H1 (cell line): Measurements from ENCODE around the gene BBS2. TPM values are rescaled to one million over a fixed set of nuclear protein-coding genes. Genes with fewer than 3 reads are reported as not detected.

Experiments
- CTCF ChIA-PET: fragments of 300-600 bp; sonication (Branson Sonifier 250); formaldehyde crosslinking; loops from one replicate; lab custom pipeline; 2021; ENCODE audit not compliant: partially characterized antibody; lab: Charles Lee
- POLR2A ChIA-PET: fragments of 300-600 bp; sonication (Branson Sonifier 250); formaldehyde crosslinking; loops from one replicate; lab custom pipeline; 2021; ENCODE audit warnings: inconsistent platforms; ENCODE audit not compliant: partially characterized antibody; lab: Charles Lee
- DNase-seq, 2 experiments: peaks; one replicate each; pipeline versions ENCODE4 v3.0.0 to v3.0.0-alpha.2; 2010 to 2022; ENCODE audit warnings: low spot score in 2 of 2, low read depth in 1 of 2, mixed read lengths in 1 of 2
- FAIRE-seq: peaks from 2 replicates; lab custom pipeline; 2011; peaks lifted over from hg19 to GRCh38; lab: Jason Lieb, UNC
- H2AFZ ChIP-seq: 2 replicates; pipeline ENCODE4 v1.8.1; 2012; ENCODE audit warnings: low read length, inconsistent platforms
- H2AK5ac ChIP-seq: 2 replicates; pipeline ENCODE4 v1.6.1; 2013; ENCODE audit warnings: low read depth, low read length
- H2BK120ac ChIP-seq: replicated peaks from 2 replicates; pipeline ENCODE3; 2013; ENCODE audit warnings: low read depth, low read length, inconsistent platforms
- H2BK12ac ChIP-seq: 2 replicates; pipeline ENCODE4 v1.6.1; 2013; ENCODE audit warnings: low read depth, low read length
- H2BK15ac ChIP-seq: 2 replicates; pipeline ENCODE4 v1.6.1; 2013; ENCODE audit warnings: low read length
- H2BK20ac ChIP-seq: 2 replicates; pipeline ENCODE4 v1.6.1; 2013; ENCODE audit warnings: low read length
- H2BK5ac ChIP-seq: 2 replicates; pipeline ENCODE4 v1.6.1; 2013; ENCODE audit warnings: low read depth, low read length
- H3K14ac ChIP-seq: 2 replicates; pipeline ENCODE4 v1.6.1; 2013; ENCODE audit warnings: inconsistent platforms; ENCODE audit not compliant: insufficient read length
- H3K18ac ChIP-seq: 2 replicates; pipeline ENCODE4 v1.6.1; 2013; ENCODE audit warnings: low read length; ENCODE audit errors: extremely low read depth
- H3K23ac ChIP-seq: 2 replicates; pipeline ENCODE4 v1.6.1; 2013; ENCODE audit warnings: inconsistent platforms; ENCODE audit not compliant: insufficient read length
- H3K23me2 ChIP-seq: 2 replicates; pipeline ENCODE4 v1.6.1; 2013; ENCODE audit warnings: low read depth, low read length
- H3K27ac ChIP-seq: 2 replicates; pipeline ENCODE4 v1.6.1; 2011; ENCODE audit warnings: low read depth, low read length, inconsistent platforms
- H3K27me3 ChIP-seq, 4 experiments: replicated peaks in 1 of 4; 1 replicate in 1 of 4; 2 replicates in 3 of 4; pipeline versions ENCODE4 v1.6.1 to v1.8.1; 2011 to 2013; ENCODE audit warnings: low read length in 3 of 4, mild to moderate bottlenecking in 3 of 4, inconsistent platforms in 2 of 4, mixed read lengths in 2 of 4, moderate library complexity in 1 of 4; ENCODE audit not compliant: control insufficient read depth in 3 of 4, insufficient read depth in 3 of 4; ENCODE audit errors: extremely low read depth in 1 of 4
- H3K36me3 ChIP-seq, 4 experiments: 2 replicates each; pipeline versions ENCODE4 v1.6.1 to v1.8.1; 2011 to 2013; ENCODE audit warnings: mild to moderate bottlenecking in 4 of 4, low read length in 3 of 4, moderate library complexity in 2 of 4, control low read depth in 1 of 4, inconsistent platforms in 1 of 4; ENCODE audit not compliant: insufficient read depth in 4 of 4, control insufficient read depth in 2 of 4
- H3K4ac ChIP-seq: replicated peaks from 2 replicates; pipeline ENCODE3; 2013; ENCODE audit warnings: low read length, low read depth, mixed read lengths, inconsistent platforms; ENCODE audit not compliant: insufficient read length
- H3K4me1 ChIP-seq, 4 experiments: replicated peaks in 1 of 4; 1 replicate in 1 of 4; 2 replicates in 3 of 4; pipeline versions ENCODE4 v1.6.1 to v1.8.1; 2011 to 2013; ENCODE audit warnings: low read length in 3 of 4, inconsistent platforms in 2 of 4, mixed read lengths in 1 of 4; ENCODE audit not compliant: insufficient read depth in 4 of 4, control insufficient read depth in 3 of 4
- H3K4me2 ChIP-seq, 2 experiments: 2 replicates each; pipeline versions ENCODE4 v1.6.1 to v1.8.1; 2011 to 2013; ENCODE audit warnings: low read depth in 2 of 2, low read length in 2 of 2, control low read depth in 1 of 2, inconsistent platforms in 1 of 2, mild to moderate bottlenecking in 1 of 2; ENCODE audit not compliant: insufficient read depth in 1 of 2
- H3K4me3 ChIP-seq, 4 experiments: fragments of 200-600, 300-600 bp in 1 of 4; sonication (generic), shearing (Covaris generic), sonication (Bioruptor Twin) in 1 of 4; 2 replicates each; pipeline versions ENCODE4 v1.5.1 to v1.8.1; 2011 to 2016; ENCODE audit warnings: low read length in 4 of 4, low read depth in 3 of 4, control low read depth in 2 of 4, inconsistent platforms in 2 of 4, mild to moderate bottlenecking in 2 of 4, mixed read lengths in 1 of 4, moderate library complexity in 1 of 4; ENCODE audit not compliant: insufficient read depth in 2 of 4; ENCODE audit errors: extremely low read depth in 1 of 4
- H3K56ac ChIP-seq: replicated peaks from 2 replicates; pipeline ENCODE3; 2013; ENCODE audit warnings: low read depth, mild to moderate bottlenecking, mixed read lengths, low read length, inconsistent platforms; ENCODE audit not compliant: insufficient read length
- H3K79me1 ChIP-seq: 2 replicates; pipeline ENCODE4 v1.6.1; 2013; ENCODE audit warnings: low read depth, low read length, control low read depth
- H3K79me2 ChIP-seq, 2 experiments: 2 replicates each; pipeline versions ENCODE4 v1.6.1 to v1.8.1; 2012 to 2013; ENCODE audit warnings: low read length in 2 of 2, mild to moderate bottlenecking in 2 of 2, inconsistent platforms in 1 of 2; ENCODE audit not compliant: insufficient read depth in 2 of 2, control insufficient read depth in 1 of 2
- H3K9ac ChIP-seq, 4 experiments: replicated peaks in 1 of 4; 1 replicate in 1 of 4; 2 replicates in 3 of 4; pipeline versions ENCODE4 v1.6.1 to v1.8.1; 2011 to 2013; ENCODE audit warnings: low read depth in 3 of 4, low read length in 3 of 4, control low read depth in 2 of 4, mild to moderate bottlenecking in 2 of 4, moderate library complexity in 2 of 4, inconsistent platforms in 1 of 4; ENCODE audit errors: extremely low read depth in 1 of 4
- H3K9me3 ChIP-seq, 2 experiments: 2 replicates each; pipeline versions ENCODE4 v1.6.1 to v1.8.1; 2012 to 2013; ENCODE audit warnings: mild to moderate bottlenecking in 2 of 2, moderate library complexity in 2 of 2, control low read depth in 1 of 2, inconsistent platforms in 1 of 2, low read depth in 1 of 2, low read length in 1 of 2, mixed read lengths in 1 of 2; ENCODE audit not compliant: insufficient read depth in 2 of 2
- H4K20me1 ChIP-seq, 2 experiments: replicated peaks in 1 of 2; 2 replicates each; pipeline versions ENCODE3 to v1.8.1; 2011 to 2013; ENCODE audit warnings: inconsistent platforms in 2 of 2, low read length in 2 of 2, mild to moderate bottlenecking in 1 of 2; ENCODE audit not compliant: insufficient read depth in 2 of 2, control insufficient read depth in 1 of 2
- H4K5ac ChIP-seq: 2 replicates; pipeline ENCODE4 v1.6.1; 2013; ENCODE audit warnings: low read length, low read depth, mixed read lengths, inconsistent platforms; ENCODE audit not compliant: insufficient read length
- H4K8ac ChIP-seq: 2 replicates; pipeline ENCODE4 v1.8.0; 2013; ENCODE audit warnings: mild to moderate bottlenecking, moderate library complexity, low read length, inconsistent platforms; ENCODE audit not compliant: insufficient read depth; ENCODE audit errors: extremely low read depth
- H4K91ac ChIP-seq: replicated peaks from 2 replicates; pipeline ENCODE3; 2013; ENCODE audit warnings: low read length, mixed read lengths, inconsistent platforms; ENCODE audit not compliant: insufficient read length
- CBX5 ChIP-seq: fragments of 300-800, 300-1000 bp; sonication (generic); IDR thresholded peaks from 2 replicates; pipeline ENCODE4 v1.7.1; 2016; ENCODE audit warnings: antibody characterized with exemption, low read length, low read depth
- CBX8 ChIP-seq: fragments of 300-800, 300-1000 bp; sonication (generic); IDR thresholded peaks from 2 replicates; pipeline ENCODE4 v1.7.1; 2016; ENCODE audit warnings: low read depth, low read length, borderline replicate concordance
- CTBP2 ChIP-seq: IDR thresholded peaks from 2 replicates; pipeline ENCODE4 v1.7.0; 2011; ENCODE audit warnings: borderline replicate concordance, mild to moderate bottlenecking, moderate library complexity, mixed read lengths, low read length; ENCODE audit not compliant: insufficient read depth, insufficient read length
- FOSL1 ChIP-seq: IDR thresholded peaks from 2 replicates; pipeline ENCODE4 v1.6.1; 2011; ENCODE audit warnings: mild to moderate bottlenecking, low read depth, low read length, moderate library complexity; ENCODE audit not compliant: insufficient read depth
- KDM1A ChIP-seq: fragments of 200-600, 300-600 bp; sonication (generic); IDR thresholded peaks from 2 replicates; pipeline ENCODE4 v1.7.1; 2016; ENCODE audit warnings: mild to moderate bottlenecking, low read length, borderline replicate concordance
- POLR2A ChIP-seq, 2 experiments: IDR thresholded peaks; 1 replicate in 1 of 2; 2 replicates in 1 of 2; pipeline ENCODE4 v1.6.1; 2011; ENCODE audit warnings: low read depth in 2 of 2, low read length in 2 of 2, mild to moderate bottlenecking in 2 of 2; ENCODE audit errors: control extremely low read depth in 1 of 2
- POU5F1 ChIP-seq: IDR thresholded peaks from 2 replicates; pipeline ENCODE4 v1.6.1; 2011; ENCODE audit warnings: low read depth, mild to moderate bottlenecking, low read length, moderate library complexity
- RBBP5 ChIP-seq: IDR thresholded peaks from 2 replicates; pipeline ENCODE4 v1.7.1; 2012; ENCODE audit warnings: low read depth, mild to moderate bottlenecking, inconsistent platforms, low read length, moderate library complexity, borderline replicate concordance
- whole genome bisulfite sequencing, 2 experiments: shearing (Covaris generic) in 1 of 2; methylation state at CpG; one replicate each; pipeline versions ENCODE4 v1.1.6 to v1.1.7; 2013 to 2015; ENCODE audit warnings: low lambda C conversion rate in 2 of 2, mixed read lengths in 2 of 2, inconsistent platforms in 1 of 2, low coverage in 1 of 2, missing lambda C conversion rate in 1 of 2; ENCODE audit not compliant: insufficient replicate concordance in 2 of 2, insufficient coverage in 1 of 2, insufficient read length in 1 of 2; ENCODE audit errors: extremely low coverage in 1 of 2, missing lambda C conversion rate in 1 of 2; 5-methylcytosine and 5-hydroxymethylcytosine counted together
- polyA plus RNA-seq, 7 experiments: library from polyadenylated mRNA; depleted of rRNA in 3 of 7; stranded (reverse) in 5 of 7; unstranded in 2 of 7; fragments of >200 nt in 5 of 7; fragments of 200-250 nt in 2 of 7; gene quantifications; 1 replicate in 5 of 7; 2 replicates in 1 of 7; 4 replicates in 1 of 7; pipeline versions ENCODE4 v1.2.1 to v1.2.3, GENCODE V29; 2011 to 2013; ENCODE audit warnings: missing spikeins in 2 of 7, mixed read lengths in 2 of 7
- total RNA-seq: library from RNA; stranded (reverse); fragmentation: NEBNext Ultra II Directional; extraction: Animal tissue kit (Norgen Biotek cat#: 25700); gene quantifications from 2 replicates; pipeline ENCODE4 v1.2.1, GENCODE V29; 2021

Gene BBS2
- total and polyA plus RNA-seq, 2 of the 8 experiments (the other 6 are each of a cell fraction or from before 2014, with no cell fraction given) = 12.3 to 15.1 TPM

DNA sequence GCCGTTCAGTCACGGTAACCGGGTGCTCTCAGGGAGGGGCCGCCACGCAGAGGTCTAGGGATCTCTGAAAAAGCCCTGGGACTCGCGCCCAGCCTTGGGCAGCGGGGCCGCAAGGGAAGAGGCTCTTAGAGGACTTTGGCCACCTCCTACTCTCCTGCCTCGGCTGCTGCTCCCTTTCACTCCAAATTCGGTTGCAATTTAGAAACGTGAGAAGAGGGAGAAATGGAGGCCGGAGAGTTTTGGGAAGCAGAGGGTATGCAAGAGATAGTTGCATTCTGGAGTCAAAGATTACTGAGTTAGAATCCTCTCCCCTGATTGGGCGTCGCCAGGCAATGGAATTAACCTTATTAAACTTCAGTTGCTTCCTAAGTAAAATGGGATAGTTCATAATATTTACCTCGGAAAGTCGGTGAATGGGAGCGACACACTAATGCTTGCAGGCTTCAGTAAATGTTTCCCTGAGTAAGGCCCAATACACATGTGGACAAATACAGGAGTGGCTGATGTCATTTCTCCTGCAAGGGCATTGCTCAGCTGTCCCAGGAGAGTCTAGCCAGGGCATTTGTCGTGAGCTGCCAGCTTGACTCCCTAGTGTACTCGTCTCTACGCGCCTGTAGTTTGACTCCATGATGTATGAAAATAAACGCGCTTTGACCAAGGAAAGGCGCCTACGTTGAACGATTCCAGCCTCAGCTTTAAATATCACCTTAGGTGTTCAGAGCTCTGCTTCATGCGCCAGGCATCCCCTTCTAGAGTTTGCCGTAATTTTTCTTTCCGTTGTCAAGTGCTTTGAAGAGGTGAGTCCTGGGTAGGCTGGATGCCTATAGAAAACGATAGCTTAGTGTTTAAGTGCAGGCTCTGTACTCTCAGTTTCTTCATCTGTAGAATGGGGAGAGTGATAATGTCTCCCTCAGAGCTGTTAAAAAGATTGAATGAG lies 67.8 kb downstream of the BBS2 start:
- Histone ChIP-seq H3K23me2 (peaks cover 7% of the 10 kb centered on the region), H3K14ac (no peak overlapping the region), H3K79me2 (peaks cover 31 to 63% of the 10 kb centered on the region in 2 experiments), H4K20me1 (peaks cover 4 to 6% of the 10 kb centered on the region in 2 experiments), H3K36me3 (peaks cover 9 to 41% (median 25%) of the 10 kb centered on the region in 4 experiments), H3K79me1 (peaks cover 5% of the 10 kb centered on the region), H3K18ac (no peak overlapping the region; the same call in 1 of the 2 replicates), H3K4ac (no peak overlapping the region), H2BK15ac (no peak overlapping the region), H3K4me2 (peak overlapping the region; percentile 85 to 91), H2BK12ac (no peak overlapping the region), H2AFZ (peak overlapping the region; percentile 40), H3K27me3 (no peaks in the 10 kb centered on the region), H4K91ac (no peak overlapping the region), H3K4me3 (peak overlapping the region; percentile 82 to 97 (median 94)), H2AK5ac (no peak overlapping the region), H3K9me3 (no peaks in the 10 kb centered on the region), H3K4me1 (peaks cover 0 to 11% (median 2%) of the 10 kb centered on the region in 4 experiments; a peak in 3 of 7 replicates), H3K56ac (no peak overlapping the region), H2BK20ac (no peak overlapping the region), H3K27ac (peak overlapping the region; percentile 79), H2BK5ac (peak overlapping the region; percentile 28; the same call in 1 of the 2 replicates), H3K23ac (no peak overlapping the region), H4K5ac (no peak overlapping the region), H4K8ac (no peak overlapping the region), H2BK120ac (no peak overlapping the region), H3K9ac (peak overlapping the region; percentile 80 to 92 (median 84))
- ChIA-PET CTCF (no interaction called here), POLR2A (interaction anchor here (0.6 to 3.1 kb wide), 15 partner anchors 10 to 574 kb away, joined by 3 to 13 read pairs (median 3); partner anchors contain the start of gene MT1H)
- FAIRE-seq = no peak
- no peak for DNase-seq
- WGBS, 2 experiments = 13% methylated on average over 29 of the region's 31 CpGs; no CpG with 5 or more reads in 1 of the 2 experiments
- TF ChIP-seq POLR2A (IDR thresholded peaks at IDR 0.05; ENCODE audit: control extremely low read depth in 1 of 2, low read depth in 2 of 2, low read length in 2 of 2) (peak in 1 of 2 experiments; percentile 58; a peak in 2 of 3 replicates), CBX5 (no peak), CTBP2 (no peak), KDM1A (peak; percentile 88), CBX8 (no peak), POU5F1 (no peak), FOSL1 (no peak), RBBP5 (no peak)
